NB4 (cell line): ENCODE measurements around the gene RAG1.
"Not testable (repeated sequence)": the region's sequence is repeated elsewhere in the genome, so short reads cannot be mapped to it uniquely, and the experiment has no call there.

Source experiments
- DNase-seq: peaks from one replicate; pipeline ENCODE4 v3.0.0; 2010; ENCODE audit warnings: low read depth
- H3K4me3 ChIP-seq: one replicate; pipeline ENCODE4 v1.5.1; 2011; ENCODE audit warnings: mild to moderate bottlenecking, low read depth, low read length, moderate library complexity
- MYC ChIP-seq: IDR thresholded peaks from 2 replicates; pipeline ENCODE4 v1.6.1; 2011; ENCODE audit warnings: low read depth, low read length
- POLR2A ChIP-seq: IDR thresholded peaks from 2 replicates; pipeline ENCODE4 v1.6.1; 2011; ENCODE audit warnings: mild to moderate bottlenecking; ENCODE audit not compliant: insufficient read length; ENCODE audit errors: extremely low read depth
- TF ChIP-seq, protein P1 (sequence below): IDR thresholded peaks from 2 replicates; pipeline ENCODE4 v1.6.1; 2011; ENCODE audit warnings: low read depth, low read length
- TF ChIP-seq, protein P2 (sequence below): IDR thresholded peaks from one replicate; pipeline ENCODE4 v1.5.1; 2012; ENCODE audit warnings: low read depth, low read length

RAG1 gene

DNA sequence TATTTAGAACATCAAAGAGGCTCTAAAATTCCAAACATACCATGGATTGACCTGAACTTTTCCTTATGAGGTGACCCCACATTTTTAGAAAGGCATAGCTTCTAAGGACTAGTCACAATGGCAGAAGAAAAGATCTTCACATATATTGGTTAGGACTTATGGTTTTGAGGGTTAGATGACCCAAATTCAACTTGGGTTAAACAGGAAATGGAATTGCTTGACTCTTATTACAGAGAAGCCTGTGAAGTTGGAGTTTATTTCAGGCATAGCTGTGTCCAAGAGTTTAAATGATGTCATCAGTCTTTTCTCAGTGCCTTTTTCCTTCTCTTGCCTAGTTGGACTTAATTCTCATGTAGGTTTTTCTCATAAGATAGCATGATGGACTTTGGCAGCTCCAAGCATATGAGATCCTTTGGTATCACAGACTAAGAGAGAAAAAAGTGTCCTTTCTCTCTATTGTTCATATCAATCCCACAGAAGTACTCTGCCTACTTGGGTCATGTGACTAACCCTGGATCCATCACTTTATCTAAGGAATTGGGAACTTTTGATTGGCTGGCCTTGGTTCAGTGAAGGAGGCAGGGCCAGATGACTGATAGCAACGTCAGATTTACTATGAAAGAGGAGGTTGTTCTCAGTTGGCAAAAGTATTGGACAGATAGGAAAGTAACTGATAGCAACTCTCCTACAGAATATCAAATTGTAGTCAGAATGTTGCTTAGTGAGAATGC is 17.3 kb upstream of the RAG1 start:
- no peak for DNase-seq
- TF ChIP-seq, protein P1, sequence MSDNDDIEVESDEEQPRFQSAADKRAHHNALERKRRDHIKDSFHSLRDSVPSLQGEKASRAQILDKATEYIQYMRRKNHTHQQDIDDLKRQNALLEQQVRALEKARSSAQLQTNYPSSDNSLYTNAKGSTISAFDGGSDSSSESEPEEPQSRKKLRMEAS = no peak
- TF ChIP-seq MYC (no peak), POLR2A (no peak)
- TF ChIP-seq, protein P2, sequence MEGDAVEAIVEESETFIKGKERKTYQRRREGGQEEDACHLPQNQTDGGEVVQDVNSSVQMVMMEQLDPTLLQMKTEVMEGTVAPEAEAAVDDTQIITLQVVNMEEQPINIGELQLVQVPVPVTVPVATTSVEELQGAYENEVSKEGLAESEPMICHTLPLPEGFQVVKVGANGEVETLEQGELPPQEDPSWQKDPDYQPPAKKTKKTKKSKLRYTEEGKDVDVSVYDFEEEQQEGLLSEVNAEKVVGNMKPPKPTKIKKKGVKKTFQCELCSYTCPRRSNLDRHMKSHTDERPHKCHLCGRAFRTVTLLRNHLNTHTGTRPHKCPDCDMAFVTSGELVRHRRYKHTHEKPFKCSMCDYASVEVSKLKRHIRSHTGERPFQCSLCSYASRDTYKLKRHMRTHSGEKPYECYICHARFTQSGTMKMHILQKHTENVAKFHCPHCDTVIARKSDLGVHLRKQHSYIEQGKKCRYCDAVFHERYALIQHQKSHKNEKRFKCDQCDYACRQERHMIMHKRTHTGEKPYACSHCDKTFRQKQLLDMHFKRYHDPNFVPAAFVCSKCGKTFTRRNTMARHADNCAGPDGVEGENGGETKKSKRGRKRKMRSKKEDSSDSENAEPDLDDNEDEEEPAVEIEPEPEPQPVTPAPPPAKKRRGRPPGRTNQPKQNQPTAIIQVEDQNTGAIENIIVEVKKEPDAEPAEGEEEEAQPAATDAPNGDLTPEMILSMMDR = no peak
- H3K4me3 ChIP-seq = no peak overlapping the region

DNA sequence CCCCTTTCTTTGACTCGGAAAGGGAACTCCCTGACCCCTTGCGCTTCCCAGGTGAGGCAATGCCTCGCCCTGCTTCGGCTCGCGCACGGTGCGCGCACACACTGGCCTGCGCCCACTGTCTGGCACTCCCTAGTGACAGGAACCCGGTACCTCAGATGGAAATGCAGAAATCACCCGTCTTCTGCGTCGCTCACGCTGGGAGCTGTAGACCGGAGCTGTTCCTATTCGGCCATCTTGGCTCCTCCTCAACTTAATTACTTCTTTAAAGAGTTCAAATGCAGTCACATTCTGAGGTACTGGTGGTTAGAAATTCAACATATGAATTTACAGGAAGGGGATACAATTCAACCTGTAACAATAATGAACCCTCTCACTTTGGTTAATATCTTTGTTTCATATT is 10.4 kb upstream of the RAG1 start:
- not testable (repeated sequence) for H3K4me3 ChIP-seq, DNase-seq

DNA sequence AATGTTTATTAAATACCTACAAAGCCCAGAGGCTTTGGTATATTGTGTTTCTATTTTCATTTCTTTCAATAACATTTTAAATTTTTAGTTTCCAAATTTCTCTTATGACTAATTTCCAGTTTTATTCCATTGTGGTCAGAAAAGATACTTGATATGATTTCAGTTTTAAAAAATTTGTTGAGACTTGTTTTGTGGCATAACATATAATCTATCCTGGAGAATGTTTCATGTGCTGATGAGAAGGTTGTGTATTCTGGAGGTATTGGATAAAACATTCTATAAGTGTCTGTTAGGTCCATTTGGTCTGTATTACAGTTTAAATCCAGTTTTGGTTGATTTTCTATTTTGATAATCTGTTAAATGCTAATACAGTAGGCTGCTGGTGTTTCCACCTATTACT is 9.8 kb upstream of the RAG1 start:
- TF ChIP-seq, protein P2 = no peak
- DNase-seq = no peak
- H3K4me3 ChIP-seq = no peak overlapping the region

DNA sequence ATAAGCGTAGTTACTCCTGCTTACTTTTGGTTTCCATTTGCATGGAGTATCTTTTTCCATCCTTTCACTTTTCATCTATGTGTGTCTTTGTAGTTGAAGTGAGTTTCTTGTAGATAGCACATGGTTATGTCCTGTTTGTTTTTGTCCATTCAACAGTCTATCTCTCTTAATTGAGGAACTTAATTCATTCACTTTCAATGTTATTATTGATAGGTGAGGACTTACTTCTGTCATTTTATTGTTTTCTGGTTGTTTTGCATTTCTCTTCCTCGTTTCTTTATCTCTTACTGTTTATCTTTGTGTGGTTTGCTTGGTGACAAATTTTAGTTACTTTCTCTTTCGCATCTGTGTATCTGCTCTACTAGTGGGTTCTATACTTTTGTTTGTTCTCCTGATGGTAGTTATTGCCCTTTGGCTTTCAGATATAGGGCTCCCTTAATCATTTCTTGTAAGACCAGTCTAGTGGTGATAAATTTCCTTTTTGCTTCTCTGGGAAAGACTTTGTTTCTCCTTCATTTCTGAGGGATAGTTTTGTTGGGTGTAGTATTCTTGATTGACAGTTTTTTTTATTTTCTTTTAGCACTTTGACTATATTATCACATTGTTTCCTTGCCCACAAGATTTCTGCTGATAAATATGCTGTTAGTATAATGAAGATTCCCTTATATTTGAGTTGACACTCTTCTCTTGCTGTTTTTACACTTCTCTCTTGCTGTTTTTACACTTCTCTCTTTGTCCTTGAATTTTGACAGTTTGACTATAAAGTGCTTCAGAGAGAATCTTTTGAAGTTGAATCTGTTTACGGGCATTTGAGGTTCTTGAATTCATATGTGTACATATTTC is 9.0 kb upstream of the RAG1 start:
- no peak for TF ChIP-seq MYC
- TF ChIP-seq, protein P2 = no peak
- TF ChIP-seq, protein P1 = no peak
- TF ChIP-seq POLR2A = no peak
- no peak for DNase-seq

DNA sequence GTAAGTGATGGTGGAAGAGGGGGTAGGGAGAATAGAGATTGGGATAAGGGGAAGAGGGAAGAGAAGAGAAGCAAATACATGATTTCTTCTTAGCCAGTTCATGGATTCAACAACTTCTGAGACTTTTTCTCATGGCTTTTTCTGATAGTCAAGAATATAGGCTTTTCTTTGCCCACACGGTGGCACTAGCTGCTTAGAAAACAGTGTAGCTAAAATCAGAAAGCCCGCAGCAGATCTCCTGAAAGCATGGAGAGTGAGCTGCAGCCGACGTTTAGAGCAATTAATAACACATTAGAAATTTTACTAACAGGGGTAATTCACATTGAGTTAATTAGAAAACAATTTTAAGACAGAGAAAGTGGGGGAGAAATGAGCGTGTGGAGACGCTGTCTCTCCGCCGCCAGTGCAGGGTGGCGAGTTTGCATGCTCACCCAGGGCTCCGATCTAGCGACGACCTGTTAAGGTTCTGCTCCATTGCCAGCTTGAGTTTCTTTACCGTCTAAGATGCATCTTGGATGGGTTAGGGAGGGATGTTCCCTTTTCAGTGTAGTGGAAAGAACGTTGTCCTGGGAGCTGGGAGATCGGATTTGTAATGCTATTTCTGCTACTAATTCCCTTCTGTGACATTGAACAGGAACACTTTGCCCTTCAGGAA is 3.3 kb upstream of the RAG1 start:
- DNase-seq = peak; percentile 54
- no peak overlapping the region for H3K4me3 ChIP-seq
- TF ChIP-seq POLR2A = no peak
- TF ChIP-seq, protein P2 = peak; percentile 44

More for the DNA sequence above, 9.0 kb upstream of the RAG1 start:
- no peak overlapping the region for H3K4me3 ChIP-seq

DNA sequence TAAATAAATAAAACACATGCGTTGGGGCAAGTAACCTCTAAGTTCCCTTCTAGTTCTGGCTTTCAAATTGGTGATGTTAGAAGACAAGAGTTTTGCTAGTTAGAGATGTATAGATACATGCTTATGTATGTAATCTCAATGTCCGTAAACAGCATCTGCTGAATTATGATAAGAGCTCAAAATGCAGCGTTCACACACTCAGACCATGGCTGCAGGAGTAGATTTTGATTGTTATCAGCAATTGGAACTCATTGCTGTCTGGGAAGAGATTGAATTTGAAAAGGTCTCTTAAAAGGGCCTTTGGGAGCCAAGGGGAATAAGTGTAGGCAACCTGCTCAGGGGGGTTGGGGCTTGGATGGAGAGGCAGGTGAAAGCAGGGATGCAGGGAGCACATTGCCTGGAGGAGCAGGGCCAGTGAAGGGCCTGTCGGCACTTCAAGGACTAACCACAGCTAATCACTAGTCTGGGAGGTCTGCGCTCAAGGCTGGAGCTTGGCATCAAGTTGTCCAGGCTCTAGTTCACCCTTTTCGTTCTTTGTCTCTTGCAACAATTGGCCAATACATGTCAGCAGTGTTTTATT is 2.7 kb upstream of the RAG1 start:
- DNase-seq = no peak
- H3K4me3 ChIP-seq = no peak overlapping the region
- TF ChIP-seq POLR2A (no peak), MYC (no peak)
- TF ChIP-seq, protein P2 = no peak
- TF ChIP-seq, protein P1 = no peak
